Activated CD4-positive, alpha-beta memory T cell treated with anti-CD3 and anti-CD28 coated beads, Interleukin-2, amount 10 ng/mL, durations not matched to agents 7 days and 5 days (primary cell): ENCODE data around the gene SMAD7. TPM values are rescaled to one million over a fixed set of nuclear protein-coding genes. Genes with fewer than 3 reads are reported as not detected.
A peak's percentile ranks its signal among the peaks of the same experiment; 100 is the strongest.

Source experiments
- CTCF ChIA-PET: fragments of 350-600 bp; sonication (Branson Sonifier 250); formaldehyde crosslinking; loops from one replicate; lab custom pipeline; 2021; ENCODE audit warnings: antibody characterized with exemption, inconsistent platforms; lab: Charles Lee
- POLR2A ChIA-PET: fragments of 350-600 bp; sonication (Branson Sonifier 250); formaldehyde crosslinking; loops from one replicate; lab custom pipeline; 2021; ENCODE audit warnings: antibody characterized with exemption; lab: Charles Lee
- DNase-seq: peaks from one replicate; pipeline ENCODE4 v3.0.0-alpha.2; 2020
- H3K27ac Mint-ChIP-seq: one replicate; pipeline ENCODE4 v1.8.0; 2021; ENCODE audit warnings: mild to moderate bottlenecking, mixed read lengths
- H3K27me3 Mint-ChIP-seq: one replicate; pipeline ENCODE4 v1.8.0; 2021; ENCODE audit warnings: mixed read lengths
- H3K36me3 Mint-ChIP-seq: one replicate; pipeline ENCODE4 v1.8.0; 2021; ENCODE audit warnings: low read depth, mixed read lengths
- H3K4me1 Mint-ChIP-seq: one replicate; pipeline ENCODE4 v1.8.0; 2021; ENCODE audit warnings: mixed read lengths
- H3K4me3 Mint-ChIP-seq: one replicate; pipeline ENCODE4 v1.8.0; 2021; ENCODE audit warnings: mild to moderate bottlenecking, mixed read lengths
- H3K9me3 Mint-ChIP-seq: one replicate; pipeline ENCODE4 v1.8.0; 2021; ENCODE audit warnings: mixed read lengths
- total RNA-seq, 2 experiments: library from RNA; stranded (reverse); gene quantifications; one replicate each; pipeline ENCODE4 v1.2.3, GENCODE V29; 2021

SMAD7 gene
- total RNA-seq, 2 experiments from 2014 or later: 30.0 to 31.0 TPM

- POLR2A ChIA-PET: interaction anchor here (1.2 to 1.8 kb wide), 4 partner anchors 8 to 149 kb away, joined by 3 to 8 read pairs (median 6); no protein-coding TSS in a partner anchor
- Mint-ChIP-seq H3K36me3 (peaks cover 62% of the 10 kb centered on the region), H3K27me3 (no peaks in the 10 kb centered on the region)
These were observed 16.4 kb downstream of the SMAD7 start for GRCh38 chr18:48934415-48934722.

GRCh38 chr18:48933578-48934414, 17.0 kb downstream of the SMAD7 start:
- H3K4me3 Mint-ChIP-seq: peak overlapping the region; percentile 63
- H3K27ac Mint-ChIP-seq: peak overlapping the region; percentile 84
- POLR2A ChIA-PET: interaction anchor here (1.2 to 2.3 kb wide), 8 partner anchors 8 to 553 kb away, joined by 3 to 12 read pairs (median 6); partner anchors contain the start of gene C18orf32
- peaks cover 62% of the 10 kb centered on the region for H3K36me3 Mint-ChIP-seq
- H3K9me3 Mint-ChIP-seq: no peaks in the 10 kb centered on the region
- CTCF ChIA-PET: interaction anchor here (0.8 to 1.1 kb wide), 2 partner anchors 14 to 88 kb away, joined by 3 read pairs; no protein-coding TSS in a partner anchor
- no peaks in the 10 kb centered on the region for H3K27me3 Mint-ChIP-seq
- H3K4me1 Mint-ChIP-seq: peaks cover 98% of the 10 kb centered on the region
- DNase-seq: no peak

More at GRCh38 chr18:48934415-48934722, 16.4 kb downstream of the SMAD7 start:
- no peak for DNase-seq
- CTCF ChIA-PET: interaction anchor here (1.1 kb wide), 1 partner anchor 88 kb away, joined by 3 read pairs; no protein-coding TSS in a partner anchor
- H3K4me3 Mint-ChIP-seq: peak overlapping the region; percentile 58
- H3K4me1 Mint-ChIP-seq: peaks cover 96% of the 10 kb centered on the region
- H3K9me3 Mint-ChIP-seq: no peaks in the 10 kb centered on the region
- H3K27ac Mint-ChIP-seq: peak overlapping the region; percentile 84

GRCh38 chr18:48932822-48933510, 17.8 kb downstream of the SMAD7 start:
- Mint-ChIP-seq H3K27ac (peak overlapping the region; percentile 83), H3K4me3 (peak overlapping the region; percentile 63), H3K36me3 (peaks cover 57% of the 10 kb centered on the region), H3K9me3 (no peaks in the 10 kb centered on the region), H3K4me1 (peaks cover 98% of the 10 kb centered on the region), H3K27me3 (no peaks in the 10 kb centered on the region)
- CTCF ChIA-PET: interaction anchor here (0.8 to 1.6 kb wide), 3 partner anchors 13 to 20 kb away, joined by 3 to 5 read pairs (median 3); no protein-coding TSS in a partner anchor
- POLR2A ChIA-PET: interaction anchor here (0.9 to 2.3 kb wide), 8 partner anchors 8 to 554 kb away, joined by 3 to 14 read pairs (median 4); partner anchors contain the start of genes C18orf32 and SMAD7
- DNase-seq: no peak

GRCh38 chr18:48932462-48932818, 18.3 kb downstream of the SMAD7 start:
- H3K27me3 Mint-ChIP-seq: no peaks in the 10 kb centered on the region
- peak overlapping the region; percentile 83 for H3K27ac Mint-ChIP-seq
- peaks cover 98% of the 10 kb centered on the region for H3K4me1 Mint-ChIP-seq
- H3K9me3 Mint-ChIP-seq: no peaks in the 10 kb centered on the region
- ChIA-PET CTCF (interaction anchor here (1.0 to 1.6 kb wide), 2 partner anchors 15 to 20 kb away, joined by 3 to 5 read pairs; no protein-coding TSS in a partner anchor), POLR2A (interaction anchor here (0.9 to 2.3 kb wide), 8 partner anchors 9 to 554 kb away, joined by 3 to 14 read pairs (median 6); partner anchors contain the start of genes C18orf32 and SMAD7)
- no peak for DNase-seq
- peaks cover 52% of the 10 kb centered on the region for H3K36me3 Mint-ChIP-seq
- H3K4me3 Mint-ChIP-seq: peak overlapping the region; percentile 63

GRCh38 chr18:48931680-48932461, 18.9 kb downstream of the SMAD7 start:
- peak; percentile 56 for DNase-seq
- peaks cover 99% of the 10 kb centered on the region for H3K4me1 Mint-ChIP-seq
- POLR2A ChIA-PET: interaction anchor here (0.6 to 2.3 kb wide), 9 partner anchors 8 to 118 kb away, joined by 3 to 14 read pairs (median 4); partner anchors contain the start of gene SMAD7
- H3K36me3 Mint-ChIP-seq: peaks cover 53% of the 10 kb centered on the region
- H3K9me3 Mint-ChIP-seq: no peaks in the 10 kb centered on the region
- CTCF ChIA-PET: interaction anchor here (1.0 to 1.6 kb wide), 2 partner anchors 16 to 21 kb away, joined by 3 to 5 read pairs; no protein-coding TSS in a partner anchor
- no peaks in the 10 kb centered on the region for H3K27me3 Mint-ChIP-seq
- peak overlapping the region; percentile 63 for H3K4me3 Mint-ChIP-seq
- H3K27ac Mint-ChIP-seq: peak overlapping the region; percentile 83

- Mint-ChIP-seq H3K27ac (peak overlapping the region; percentile 27), H3K4me1 (peaks cover 99% of the 10 kb centered on the region), H3K36me3 (peaks cover 47% of the 10 kb centered on the region), H3K27me3 (no peaks in the 10 kb centered on the region), H3K9me3 (no peaks in the 10 kb centered on the region), H3K4me3 (no peak overlapping the region)
- POLR2A ChIA-PET: interaction anchor here (1.0 to 2.7 kb wide), 6 partner anchors 8 to 110 kb away, joined by 3 to 18 read pairs (median 10); partner anchors contain the start of gene SMAD7
- no peak for DNase-seq
- CTCF ChIA-PET: no interaction called here
These were observed 19.8 kb downstream of the SMAD7 start for GRCh38 chr18:48930926-48931325.

GRCh38 chr18:48929941-48930713, 20.6 kb downstream of the SMAD7 start:
- ChIA-PET CTCF (interaction anchor here (0.5 kb wide), 1 partner anchor 943 kb away, joined by 3 read pairs; no protein-coding TSS in a partner anchor), POLR2A (interaction anchor here (0.7 to 2.7 kb wide), 6 partner anchors 11 to 139 kb away, joined by 3 to 19 read pairs (median 4); no protein-coding TSS in a partner anchor)
- H3K9me3 Mint-ChIP-seq: no peaks in the 10 kb centered on the region
- H3K4me3 Mint-ChIP-seq: no peak overlapping the region
- H3K36me3 Mint-ChIP-seq: peaks cover 41% of the 10 kb centered on the region
- peaks cover 97% of the 10 kb centered on the region for H3K4me1 Mint-ChIP-seq
- no peak for DNase-seq
- peak overlapping the region; percentile 62 for H3K27ac Mint-ChIP-seq
- no peaks in the 10 kb centered on the region for H3K27me3 Mint-ChIP-seq

- Mint-ChIP-seq H3K9me3 (no peaks in the 10 kb centered on the region), H3K4me3 (peak overlapping the region; percentile 60), H3K27ac (peak overlapping the region; percentile 84), H3K36me3 (peaks cover 36% of the 10 kb centered on the region), H3K4me1 (peaks cover 98% of the 10 kb centered on the region), H3K27me3 (no peaks in the 10 kb centered on the region)
- CTCF ChIA-PET: no interaction called here
- POLR2A ChIA-PET: interaction anchor here (0.7 to 2.7 kb wide), 16 partner anchors 8 to 143 kb away, joined by 3 to 19 read pairs (median 4); no protein-coding TSS in a partner anchor
- no peak for DNase-seq
These were observed 21.6 kb downstream of the SMAD7 start for GRCh38 chr18:48929212-48929612.

GRCh38 chr18:48928787-48929186, 22.0 kb downstream of the SMAD7 start:
- H3K36me3 Mint-ChIP-seq: peaks cover 38% of the 10 kb centered on the region
- peak overlapping the region; percentile 60 for H3K4me3 Mint-ChIP-seq
- peaks cover 98% of the 10 kb centered on the region for H3K4me1 Mint-ChIP-seq
- ChIA-PET CTCF (no interaction called here), POLR2A (interaction anchor here (0.9 to 2.7 kb wide), 14 partner anchors 9 to 143 kb away, joined by 3 to 19 read pairs (median 4); no protein-coding TSS in a partner anchor)
- H3K9me3 Mint-ChIP-seq: no peaks in the 10 kb centered on the region
- H3K27ac Mint-ChIP-seq: peak overlapping the region; percentile 84
- peak; percentile 84 for DNase-seq
- no peaks in the 10 kb centered on the region for H3K27me3 Mint-ChIP-seq

GRCh38 chr18:48927286-48928080, 23.3 kb downstream of the SMAD7 start:
- H3K4me3 Mint-ChIP-seq: no peak overlapping the region
- peaks cover 41% of the 10 kb centered on the region for H3K36me3 Mint-ChIP-seq
- POLR2A ChIA-PET: interaction anchor here (1.0 to 2.4 kb wide), 4 partner anchors 14 to 113 kb away, joined by 3 to 12 read pairs (median 6); no protein-coding TSS in a partner anchor
- CTCF ChIA-PET: no interaction called here
- DNase-seq: no peak
- H3K27me3 Mint-ChIP-seq: no peaks in the 10 kb centered on the region
- H3K27ac Mint-ChIP-seq: peak overlapping the region; percentile 5
- peaks cover 98% of the 10 kb centered on the region for H3K4me1 Mint-ChIP-seq
- H3K9me3 Mint-ChIP-seq: no peaks in the 10 kb centered on the region
